NCI-H1417 treated with DMSO at 0.1 percent for 48 hours (cell line): ENCODE data around the gene REST.
"Not testable (repeated sequence)": the region's sequence is repeated elsewhere in the genome, so short reads cannot be mapped to it uniquely, and the experiment has no call there.

Experiments
- DNase-seq: peaks from one replicate; lab custom pipeline; 2025; lab: John Stamatoyannopoulos, UW

The REST gene

GRCh38 chr4:56909086-56909894 lies 1.6 kb downstream of the REST start:
- DNase-seq = no peak

GRCh38 chr4:56910172-56910967 lies 2.7 kb downstream of the REST start:
- DNase-seq = no peak

- no peak for DNase-seq
These were observed 6.6 kb downstream of the REST start for GRCh38 chr4:56914336-56914735.

GRCh38 chr4:56914977-56915376 lies 7.3 kb downstream of the REST start:
- DNase-seq = not testable (repeated sequence)

GRCh38 chr4:56927196-56927595 lies 19.5 kb downstream of the REST start:
- DNase-seq = no peak

GRCh38 chr4:56930638-56931037 lies 22.9 kb downstream of the REST start:
- DNase-seq = no peak

- no peak for DNase-seq
These were observed 24.2 kb downstream of the REST start for GRCh38 chr4:56931924-56932323.

GRCh38 chr4:56937262-56937661 lies 29.6 kb downstream of the REST start:
- DNase-seq = no peak

- DNase-seq = not testable (repeated sequence)
These were observed 32.1 kb downstream of the REST start for GRCh38 chr4:56939826-56940225.

- DNase-seq = no peak
These were observed 32.7 kb downstream of the REST start for GRCh38 chr4:56940403-56940802.

- no peak for DNase-seq
These were observed 33.3 kb downstream of the REST start for GRCh38 chr4:56940971-56941370.

- DNase-seq = no peak
These were observed 33.7 kb downstream of the REST start for GRCh38 chr4:56941403-56941802.

- no peak for DNase-seq
These were observed 46.2 kb downstream of the REST start for GRCh38 chr4:56953680-56954520.

- no peak for DNase-seq
These were observed 50.4 kb downstream of the REST start for GRCh38 chr4:56958111-56958517.

- DNase-seq = no peak
These were observed 51.4 kb downstream of the REST start for GRCh38 chr4:56959100-56959499.

- DNase-seq = no peak
These were observed 53.4 kb downstream of the REST start for GRCh38 chr4:56961107-56961500.

- no peak for DNase-seq
These were observed 63.7 kb downstream of the REST start for GRCh38 chr4:56971383-56971782.

GRCh38 chr4:56972389-56972788 lies 64.7 kb downstream of the REST start:
- DNase-seq = no peak

- no peak for DNase-seq
These were observed 65.1 kb downstream of the REST start for GRCh38 chr4:56972809-56973208.

GRCh38 chr4:56973336-56973735 lies 65.6 kb downstream of the REST start:
- no peak for DNase-seq

- no peak for DNase-seq
These were observed 68.7 kb downstream of the REST start for GRCh38 chr4:56976283-56976836.

GRCh38 chr4:56976837-56977320 lies 69.2 kb downstream of the REST start:
- DNase-seq = no peak
